Measurements from ENCODE around the gene ATP11A.

ATP11A gene

DNA sequence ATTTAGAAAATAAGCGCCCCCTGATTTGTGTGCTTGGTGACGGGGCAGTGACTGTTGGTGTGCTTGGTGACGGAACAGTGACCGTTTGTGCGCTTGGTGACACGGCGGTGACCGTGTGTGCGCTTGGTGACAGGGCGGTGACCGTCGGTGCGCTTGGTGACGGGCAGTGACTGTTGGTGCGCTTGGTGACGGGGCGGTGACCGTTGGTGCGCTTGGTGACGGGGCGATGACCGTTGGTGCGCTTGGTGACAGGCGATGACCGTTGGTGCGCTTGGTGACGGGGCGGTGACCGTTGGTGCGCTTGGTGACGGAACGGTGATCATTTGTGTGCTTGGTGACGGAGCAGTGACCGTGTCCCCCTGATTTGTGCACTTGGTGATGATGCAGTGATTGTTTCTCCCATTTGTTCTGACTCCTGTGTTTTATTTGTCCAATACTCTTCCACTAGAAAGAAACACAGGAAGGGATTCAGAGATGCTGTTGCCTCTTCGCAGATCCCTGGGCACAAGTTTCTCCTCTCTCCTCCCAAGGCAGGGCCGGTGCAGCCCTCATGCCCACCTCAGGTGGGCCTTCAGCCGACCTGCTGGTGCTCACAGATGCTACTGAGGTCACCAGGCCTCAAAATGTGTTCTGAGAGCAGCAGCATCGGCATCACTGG is 128.3 kb downstream of the ATP11A start:
- DNase-seq (ENCODE audit: low read depth in 2 of 2): no peak

DNA sequence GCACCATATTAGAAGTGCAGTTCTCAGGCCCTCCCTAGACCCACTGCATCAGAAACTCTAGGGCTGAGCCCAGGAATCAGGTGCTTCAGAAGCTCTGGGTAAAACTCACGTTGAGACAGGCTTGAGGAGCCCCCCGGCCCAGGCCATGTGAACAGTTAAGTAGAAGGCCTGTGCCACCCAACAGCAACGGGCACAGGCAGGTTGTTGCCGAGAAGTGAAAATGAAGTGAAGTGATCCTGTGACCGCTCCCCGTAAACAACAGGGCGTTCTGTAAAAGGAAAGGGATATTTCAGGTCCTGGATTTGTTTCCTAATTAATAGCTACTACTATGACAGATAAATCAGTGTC is 128.8 kb downstream of the ATP11A start:
- DNase-seq (ENCODE audit: low read depth in 2 of 2): no peak

DNA sequence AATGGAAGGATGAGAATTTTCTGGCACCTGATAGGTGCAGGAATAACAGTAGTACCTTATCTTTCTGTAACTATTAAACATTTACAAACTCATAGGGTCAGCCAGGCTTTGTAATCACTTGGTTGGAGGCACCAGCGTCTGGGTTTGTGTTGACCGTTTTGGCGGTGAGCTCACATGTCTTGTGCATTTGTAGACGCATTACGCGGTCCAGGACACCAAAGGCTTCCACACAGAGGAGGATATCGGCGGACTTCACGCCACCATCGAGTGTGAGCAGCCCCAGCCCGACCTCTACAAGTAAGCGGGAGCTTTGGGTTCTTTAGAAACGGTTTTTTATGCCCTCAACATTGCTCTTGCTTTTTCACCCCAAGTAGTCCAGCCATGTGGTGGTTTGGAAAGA is 129.3 kb downstream of the ATP11A start:
- no peak for DNase-seq (ENCODE audit: low read depth in 2 of 2)

DNA sequence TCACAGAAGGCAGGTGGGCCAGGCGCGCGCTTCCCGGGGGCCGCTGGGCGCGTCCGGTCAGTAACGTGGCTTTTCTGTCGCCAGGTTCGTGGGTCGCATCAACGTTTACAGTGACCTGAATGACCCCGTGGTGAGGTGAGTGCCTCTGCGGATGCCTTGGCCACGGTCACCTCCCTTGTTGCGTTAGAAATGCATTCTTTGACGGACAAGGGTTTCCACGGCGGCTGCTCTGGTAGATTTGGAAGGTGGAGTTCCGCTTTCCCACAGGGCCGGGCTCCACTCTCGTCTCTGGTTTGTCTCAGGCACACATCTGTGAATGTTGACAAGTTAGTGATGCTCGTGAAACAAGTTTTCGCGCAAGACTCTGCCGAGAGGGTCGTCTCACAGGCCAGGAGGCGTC is 130.0 kb downstream of the ATP11A start:
- DNase-seq (ENCODE audit: low read depth in 2 of 2): no peak

DNA sequence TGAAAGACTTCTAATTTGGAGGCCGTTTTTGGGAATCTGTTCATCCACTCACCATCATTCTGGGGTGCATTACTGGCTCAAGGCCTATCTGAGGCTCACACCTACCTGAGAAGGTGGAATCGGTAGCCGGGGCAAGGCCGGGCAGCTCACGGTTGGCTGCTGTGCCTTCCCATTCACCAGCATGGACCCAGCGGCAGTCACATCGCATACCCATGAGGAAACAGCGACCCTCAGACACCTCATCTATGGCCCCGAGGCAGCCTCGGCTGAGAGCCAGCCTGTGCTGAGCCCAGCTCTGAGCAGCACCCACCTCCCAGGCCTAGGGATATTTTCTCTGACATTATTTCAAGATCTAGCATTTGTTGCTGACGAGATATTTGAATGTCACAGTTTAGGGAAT is 130.5 kb downstream of the ATP11A start:
- DNase-seq (ENCODE audit: low read depth in 2 of 2): no peak

DNA sequence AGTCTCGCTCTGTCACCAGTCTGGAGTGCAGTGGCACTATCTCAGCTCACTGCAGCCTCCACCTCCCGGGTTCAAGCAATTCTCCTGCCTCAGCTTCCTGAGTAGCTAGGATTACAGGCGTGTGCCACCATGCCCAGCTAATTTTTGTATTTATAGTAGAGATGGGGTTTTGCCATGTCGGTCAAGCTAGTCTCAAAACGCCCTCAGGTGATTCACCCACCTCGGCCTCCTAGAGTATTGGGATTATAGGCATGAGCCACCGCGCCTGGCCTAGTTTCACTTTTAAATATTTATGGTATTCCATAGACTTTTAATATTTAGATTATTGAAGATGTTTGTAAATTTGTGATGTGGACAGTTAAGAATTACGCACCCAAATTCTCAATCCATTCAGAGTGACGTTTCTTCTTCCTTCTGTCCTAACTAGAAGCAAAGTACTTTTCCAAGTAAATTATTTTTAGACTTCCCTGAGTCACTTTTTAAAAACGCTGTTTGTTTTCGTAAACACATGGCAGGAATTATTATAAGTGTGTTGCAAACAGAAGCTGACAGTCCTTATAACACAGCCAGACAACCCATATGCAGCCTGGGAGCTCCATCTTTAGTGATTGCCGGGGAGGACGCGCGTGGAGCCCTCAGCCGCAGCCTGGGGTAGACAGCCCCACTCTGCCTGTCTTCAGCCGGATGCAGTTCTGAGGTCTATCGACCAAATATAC is 131.7 kb downstream of the ATP11A start:
- DNase-seq (ENCODE audit: low read depth in 2 of 2): no peak

DNA sequence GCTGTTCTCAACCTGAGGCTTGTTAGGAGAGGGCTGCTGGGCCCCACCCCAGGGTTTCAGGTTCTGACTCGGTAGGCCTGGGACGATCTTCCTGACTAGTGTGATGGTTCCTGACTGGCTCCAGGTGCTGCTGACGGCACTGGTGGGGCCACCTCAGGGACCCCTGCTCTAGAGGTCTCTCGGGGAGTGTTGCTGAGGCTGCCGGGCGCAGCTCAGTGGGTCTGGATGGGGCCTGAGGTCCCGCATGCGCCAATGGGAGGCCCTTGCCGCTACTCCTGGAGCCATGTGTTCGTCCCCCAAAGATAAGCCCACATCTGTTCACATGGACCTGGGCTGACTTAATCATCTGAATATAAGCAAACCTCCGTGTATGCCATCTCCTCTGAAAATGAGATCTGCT is 133.0 kb downstream of the ATP11A start:
- no peak for DNase-seq (ENCODE audit: low read depth in 2 of 2)

DNA sequence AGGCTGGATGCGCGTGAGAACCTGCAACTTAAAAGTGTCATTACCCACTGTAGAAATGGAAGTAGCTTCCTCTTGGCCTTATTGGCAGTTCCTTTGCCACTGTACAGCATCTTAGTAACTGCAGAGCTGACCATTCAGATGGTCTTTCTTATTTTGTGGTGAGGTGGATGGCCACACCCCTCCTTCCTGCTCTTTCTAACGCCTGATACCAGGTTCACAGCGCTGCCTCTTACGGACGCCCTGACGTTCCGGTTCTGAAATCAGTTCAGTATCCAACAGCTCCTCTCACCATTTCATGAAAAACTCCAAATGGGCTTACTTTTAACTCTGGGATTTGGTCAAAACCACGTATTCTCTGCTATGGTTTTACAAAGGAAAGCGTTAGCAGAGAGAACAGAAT is 134.6 kb downstream of the ATP11A start:
- no peak for DNase-seq (ENCODE audit: low read depth in 2 of 2)

DNA sequence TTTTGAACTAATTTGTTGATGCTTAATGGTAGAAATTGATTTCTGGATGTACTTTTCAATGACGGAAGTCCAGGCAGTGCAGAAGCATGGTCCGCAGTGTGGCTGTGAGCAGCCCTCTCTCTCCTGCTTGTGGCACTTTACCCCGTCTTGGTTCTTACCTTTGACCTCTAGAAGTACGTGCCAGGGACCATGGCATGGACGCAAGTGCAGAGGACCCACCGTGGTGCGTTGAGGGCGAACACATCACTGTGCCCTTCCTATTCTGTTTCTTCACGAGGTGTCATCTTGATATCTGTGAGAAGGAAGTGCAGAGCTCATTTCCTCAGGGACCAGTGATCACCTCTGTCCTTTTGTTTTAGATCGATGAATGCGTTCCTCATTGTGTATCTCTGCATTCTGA is 135.2 kb downstream of the ATP11A start:
- DNase-seq (ENCODE audit: low read depth in 2 of 2): no peak

DNA sequence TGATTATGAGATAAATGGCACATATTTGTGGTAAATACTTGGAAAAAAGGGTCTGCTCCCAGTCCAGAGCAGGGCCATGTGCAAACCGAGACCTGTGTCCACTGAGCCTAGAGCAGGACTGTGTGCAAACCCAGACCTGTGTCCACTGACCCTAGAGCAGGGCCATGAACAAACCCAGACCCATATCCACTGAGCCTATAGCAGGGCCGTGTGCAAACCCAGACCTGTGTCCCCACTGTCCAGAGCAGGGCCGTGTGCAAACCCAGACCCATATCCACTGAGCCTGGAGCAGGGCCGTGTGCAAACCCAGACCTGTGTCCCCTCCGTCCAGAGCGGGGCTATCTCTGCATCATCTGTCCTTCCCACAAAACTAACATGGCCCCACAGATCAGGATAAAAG is 136.0 kb downstream of the ATP11A start:
- DNase-seq (ENCODE audit: low read depth in 2 of 2): no peak

DNA sequence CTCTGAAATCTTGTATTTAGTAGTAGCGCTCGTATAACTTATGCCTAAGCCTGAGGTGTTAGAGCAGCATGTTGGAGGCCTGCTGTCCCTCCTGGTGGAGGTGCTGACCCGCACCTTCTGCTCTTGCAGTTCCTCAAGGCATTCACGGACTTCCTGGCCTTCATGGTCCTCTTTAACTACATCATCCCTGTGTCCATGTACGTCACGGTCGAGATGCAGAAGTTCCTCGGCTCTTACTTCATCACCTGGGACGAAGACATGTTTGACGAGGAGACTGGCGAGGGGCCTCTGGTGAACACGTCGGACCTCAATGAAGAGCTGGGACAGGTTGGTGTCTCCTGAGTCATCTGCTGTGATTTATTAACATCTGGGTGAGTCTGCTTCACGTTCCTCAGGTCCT is 136.7 kb downstream of the ATP11A start:
- no peak for DNase-seq (ENCODE audit: low read depth in 2 of 2)

DNA sequence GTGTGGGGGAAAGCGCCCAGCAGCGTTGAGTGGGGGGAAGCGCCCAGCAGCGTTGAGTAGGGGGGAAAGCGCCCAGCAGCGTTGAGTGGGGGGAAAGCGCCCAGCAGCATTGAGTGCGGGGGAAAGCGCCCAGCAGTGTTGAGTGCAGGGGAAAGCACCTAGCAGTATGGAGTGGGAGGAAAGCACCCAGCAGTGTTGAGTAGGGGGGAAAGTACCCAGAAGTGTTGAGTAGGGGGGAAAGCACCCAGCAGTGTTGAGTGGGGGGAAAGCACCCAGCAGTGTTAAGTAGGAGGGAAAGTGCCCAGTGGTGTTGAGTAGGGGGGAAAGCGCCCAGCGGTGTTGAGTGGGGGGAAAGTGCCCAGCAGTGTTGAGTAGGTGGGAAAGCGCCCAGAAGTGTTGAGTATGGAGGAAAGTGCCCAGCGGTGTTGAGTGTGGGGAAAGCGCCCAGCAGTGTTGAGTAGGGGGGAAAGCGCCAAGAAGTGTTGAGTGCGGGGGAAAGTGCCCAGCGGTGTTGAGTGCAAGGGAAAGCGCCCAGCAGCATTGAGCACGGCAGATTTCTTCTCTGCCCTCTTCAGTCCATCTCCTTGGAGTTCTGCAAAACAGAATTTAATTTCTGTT is 138.4 kb downstream of the ATP11A start:
- DNase-seq (ENCODE audit: low read depth in 2 of 2): no peak

DNA sequence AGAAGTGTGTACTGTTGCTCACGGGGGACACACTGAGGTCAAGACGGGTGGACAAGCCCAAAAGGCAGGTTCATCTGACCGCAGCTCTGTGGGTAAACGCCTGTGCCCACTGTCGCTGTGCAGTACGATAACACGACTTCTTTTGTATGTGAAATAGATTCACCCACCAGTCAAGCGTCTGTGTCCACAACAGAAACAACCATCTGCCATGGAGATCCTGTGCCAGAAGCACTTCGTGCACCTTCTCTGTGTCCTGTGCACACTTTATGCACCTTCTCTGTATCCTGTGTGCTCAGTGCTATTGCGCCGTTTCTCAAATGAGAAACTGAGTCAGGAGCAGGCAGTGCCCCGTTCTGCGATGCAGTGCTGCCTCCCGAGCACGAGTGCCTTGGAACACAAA is 138.9 kb downstream of the ATP11A start:
- no peak for DNase-seq (ENCODE audit: low read depth in 2 of 2)

DNA sequence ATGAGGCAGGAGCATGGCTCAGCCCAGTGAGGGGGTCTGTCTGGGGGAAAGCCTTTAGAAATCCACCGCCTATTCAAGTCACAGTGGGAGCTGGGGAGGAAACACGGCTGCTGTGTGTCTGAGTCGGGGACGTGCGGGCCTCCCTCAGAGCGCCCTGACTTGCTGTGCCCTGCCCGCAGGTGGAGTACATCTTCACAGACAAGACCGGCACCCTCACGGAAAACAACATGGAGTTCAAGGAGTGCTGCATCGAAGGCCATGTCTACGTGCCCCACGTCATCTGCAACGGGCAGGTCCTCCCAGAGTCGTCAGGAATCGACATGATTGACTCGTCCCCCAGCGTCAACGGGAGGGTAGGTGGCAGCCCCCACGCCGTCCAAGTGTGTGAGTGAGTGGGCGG is 141.4 kb downstream of the ATP11A start:
- no peak for DNase-seq (ENCODE audit: low read depth in 2 of 2)

DNA sequence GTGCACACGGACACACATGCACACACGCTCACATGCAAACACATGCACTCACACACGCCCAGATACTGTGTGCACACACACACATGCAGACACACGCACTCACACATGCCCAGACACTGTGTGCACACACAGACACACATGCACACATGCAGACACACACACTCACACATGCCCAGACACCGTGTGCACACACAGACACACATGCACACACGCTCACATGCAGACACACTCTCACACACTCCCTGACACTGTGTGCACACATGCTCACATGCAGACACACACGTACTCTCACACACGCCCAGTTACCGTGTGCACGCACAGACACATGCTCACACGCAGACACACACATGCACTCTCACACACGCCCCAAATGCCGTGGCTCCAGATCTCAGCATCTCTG is 142.0 kb downstream of the ATP11A start:
- DNase-seq (ENCODE audit: low read depth in 2 of 2): no peak

DNA sequence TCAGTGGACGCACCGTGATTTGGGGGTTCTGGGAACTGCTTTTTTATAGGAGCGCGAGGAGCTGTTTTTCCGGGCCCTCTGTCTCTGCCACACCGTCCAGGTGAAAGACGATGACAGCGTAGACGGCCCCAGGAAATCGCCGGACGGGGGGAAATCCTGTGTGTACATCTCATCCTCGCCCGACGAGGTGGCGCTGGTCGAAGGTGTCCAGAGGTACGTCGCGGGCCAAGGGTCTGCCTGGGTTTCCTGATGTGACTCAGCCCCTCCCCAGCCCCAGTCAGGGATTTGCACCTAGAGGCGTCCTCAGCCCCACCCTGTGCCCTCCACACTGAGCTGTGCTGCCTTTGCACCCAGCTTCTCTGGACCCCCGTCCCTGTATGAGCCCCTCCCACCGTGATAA is 143.0 kb downstream of the ATP11A start:
- no peak for DNase-seq (ENCODE audit: low read depth in 2 of 2)

DNA sequence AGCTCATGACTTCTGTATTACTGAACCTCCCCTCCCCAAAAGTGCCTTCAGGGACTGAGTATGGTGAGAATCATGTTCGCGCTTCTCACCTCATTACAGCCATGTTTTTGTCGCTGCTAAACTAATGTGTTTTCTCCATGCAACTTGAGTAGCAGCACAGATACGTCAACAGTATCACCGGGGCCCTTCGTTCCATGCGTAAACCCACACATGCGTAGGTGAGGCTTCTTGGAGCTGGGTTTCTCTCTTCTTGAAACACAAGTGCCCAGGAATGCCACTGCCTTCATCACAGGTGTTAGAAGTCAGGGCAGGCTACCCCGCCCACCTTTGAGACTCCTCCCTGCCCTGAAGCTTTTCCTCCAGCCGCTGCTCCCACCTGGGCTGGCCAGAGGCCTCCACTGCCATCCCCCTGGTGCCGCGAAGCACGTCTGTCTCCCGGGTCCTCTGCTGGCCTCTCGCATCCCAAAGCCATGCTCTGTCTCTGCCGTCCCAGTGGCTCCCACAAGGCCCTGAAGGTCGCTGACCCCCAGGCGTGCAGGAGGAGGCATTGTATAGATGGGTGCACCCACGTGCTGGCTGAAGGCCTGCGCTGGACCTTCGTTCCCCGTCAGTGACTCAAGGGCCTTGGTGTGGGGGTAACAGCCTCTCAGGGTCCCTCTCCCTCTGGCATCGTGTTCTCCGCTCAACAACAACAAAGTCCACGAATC is 143.9 kb downstream of the ATP11A start:
- DNase-seq (ENCODE audit: low read depth in 2 of 2): no peak

DNA sequence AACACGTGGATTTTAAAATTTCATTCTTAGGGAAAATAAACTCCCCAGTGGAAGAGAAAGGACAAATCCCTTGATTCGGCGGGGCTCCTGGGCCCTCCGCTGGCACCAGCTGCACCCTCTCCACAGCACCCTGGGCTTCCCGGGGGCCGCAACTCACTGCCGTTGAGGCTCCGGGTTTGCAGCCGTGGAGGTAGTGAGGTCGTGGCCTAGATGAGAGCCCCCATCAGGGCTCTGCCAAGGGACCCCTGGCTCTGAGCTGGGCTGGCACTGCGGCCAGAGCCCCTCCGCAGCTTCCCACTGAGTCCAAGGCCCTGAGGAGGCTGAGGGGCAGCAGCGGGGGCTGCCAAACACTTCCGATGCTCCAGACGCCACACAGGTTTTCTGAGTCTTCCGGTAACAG is 145.5 kb downstream of the ATP11A start:
- no peak for DNase-seq (ENCODE audit: low read depth in 2 of 2)

DNA sequence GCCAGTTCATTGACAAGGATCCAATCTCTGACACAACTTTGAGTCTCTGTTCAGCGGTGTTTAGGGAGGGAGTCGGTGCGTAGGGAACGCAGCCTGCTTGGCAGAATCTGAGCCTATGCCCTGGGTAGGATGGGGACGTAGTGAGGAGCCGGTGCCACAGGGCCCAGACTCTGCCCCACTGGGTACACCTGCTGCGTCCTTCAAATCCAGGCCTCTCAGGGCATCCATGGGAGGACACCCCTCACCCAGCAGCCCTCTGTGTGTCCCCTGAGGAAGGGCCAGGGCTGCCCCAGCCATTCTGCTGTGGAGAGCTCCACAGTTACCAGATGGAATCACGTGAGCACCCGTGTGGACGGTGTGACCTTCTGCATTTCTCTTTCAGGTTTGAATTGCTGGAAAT is 146.0 kb downstream of the ATP11A start:
- DNase-seq (ENCODE audit: low read depth in 2 of 2): no peak

DNA sequence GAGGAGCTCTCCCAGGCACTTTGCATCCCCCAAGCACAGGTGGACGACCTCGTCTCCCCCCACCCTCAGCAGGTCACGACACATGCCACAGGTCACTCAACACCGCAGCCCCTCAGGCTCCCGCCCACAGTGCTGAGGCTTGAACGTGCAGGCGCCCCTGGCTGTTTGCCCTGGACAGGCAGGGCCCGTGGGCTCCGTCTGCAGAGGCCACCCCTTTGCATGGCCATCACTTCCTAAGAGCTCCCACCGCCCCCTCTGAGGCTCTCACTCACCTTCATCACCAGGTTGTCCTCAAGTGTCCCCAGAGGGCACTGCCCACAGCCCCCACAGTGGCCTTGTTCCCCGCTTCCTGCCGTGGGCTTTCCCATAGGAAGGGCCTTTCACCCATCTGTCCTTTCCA is 147.1 kb downstream of the ATP11A start:
- DNase-seq (ENCODE audit: low read depth in 2 of 2): no peak

DNA sequence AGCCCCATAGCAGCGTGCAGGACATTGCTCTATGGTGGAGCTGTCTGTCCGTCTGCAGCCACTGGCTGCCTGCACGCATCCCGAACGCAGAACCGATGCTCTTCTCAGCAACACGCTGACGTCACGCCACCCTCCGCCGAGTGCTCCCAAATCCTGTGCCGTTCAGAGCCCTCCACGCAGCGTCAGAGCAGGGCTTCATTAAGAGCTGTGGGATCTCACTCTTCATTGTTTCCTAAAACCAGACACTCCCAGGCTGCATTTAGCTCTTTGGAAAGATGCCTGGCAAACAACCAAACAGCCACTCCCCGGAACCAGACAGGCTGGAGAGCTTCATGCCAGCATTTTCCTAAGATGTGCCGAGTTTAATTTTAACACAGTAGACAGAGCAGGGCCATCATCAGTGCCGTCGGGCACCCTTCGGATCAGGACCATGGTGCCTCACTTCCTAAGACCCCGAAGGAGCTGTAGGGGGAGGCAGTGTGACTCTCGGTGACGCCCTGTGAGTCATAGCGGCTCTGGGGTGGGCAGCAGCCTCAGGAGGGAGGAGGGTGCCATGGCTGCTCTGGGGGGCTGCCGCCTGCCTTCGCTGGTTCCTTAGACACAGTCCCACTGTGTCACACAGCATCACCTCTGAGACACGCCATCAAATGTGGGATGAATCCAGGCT is 147.7 kb downstream of the ATP11A start:
- no peak for DNase-seq (ENCODE audit: low read depth in 2 of 2)
